DOHH2 (cell line): ENCODE results near the gene TTC8.

Experiments used
- CTCF ChIP-seq: fragments of 200-600 bp; sonication (generic); IDR thresholded peaks from one replicate; pipeline ENCODE4 v1.5.1; 2014; ENCODE audit warnings: antibody characterized with exemption, mild to moderate bottlenecking, low read depth, low read length; ENCODE audit not compliant: poor library complexity, severe bottlenecking
- EZH2phosphoT487 ChIP-seq: fragments of 200-600 bp; sonication (generic); IDR thresholded peaks from 2 replicates; pipeline ENCODE4 v1.6.1; 2017; ENCODE audit warnings: borderline replicate concordance, mild to moderate bottlenecking, antibody characterized with exemption, low read length, moderate library complexity, mixed read lengths

- TF ChIP-seq CTCF (no peak), EZH2phosphoT487 (no peak)
Measured at GRCh38 chr14:88870777-88871176, 46.3 kb downstream of the TTC8 start.
